Breast epithelium (tissue), 3 donors: ENCODE results near the gene CXCL1.

Experiments used
- CTCF ChIP-seq, 3 donors: fragments of 450-650 bp; IDR thresholded peaks; one replicate each; pipeline ENCODE4 v1.5.1; 2016 to 2017; ENCODE audit warnings: antibody characterized with exemption in 3 of 3, mild to moderate bottlenecking in 3 of 3, moderate library complexity in 3 of 3
- POLR2AphosphoS5 ChIP-seq, 3 donors: sonication (generic); formaldehyde crosslinking; IDR thresholded peaks; one replicate each; pipeline ENCODE4 v1.6.1; 2017; ENCODE audit warnings: antibody characterized with exemption in 3 of 3

DNA sequence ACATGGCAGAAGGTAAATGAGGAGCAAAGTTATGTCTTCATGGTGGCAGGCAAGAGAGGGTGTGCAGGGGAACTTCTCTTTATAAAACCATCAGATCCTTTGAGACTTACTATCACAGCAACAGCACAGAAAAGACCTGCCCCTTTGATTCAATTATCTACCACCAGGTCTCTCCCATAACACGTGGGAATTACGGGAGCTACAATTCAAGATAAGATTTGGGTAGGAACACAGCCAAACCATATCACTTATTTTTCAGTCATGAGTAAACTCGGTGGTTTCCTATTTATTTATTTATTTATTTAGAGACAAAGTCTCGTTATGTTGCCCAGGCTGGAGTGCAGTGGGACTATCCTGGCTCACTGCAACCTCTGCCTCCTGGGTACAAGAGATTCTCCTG is 22.1 kb downstream of the CXCL1 start:
- TF ChIP-seq CTCF (IDR thresholded peaks at IDR 0.05), result no peak
- no peak for TF ChIP-seq POLR2AphosphoS5 (IDR thresholded peaks at IDR 0.05)
